SK-N-MC (cell line): Measurements from ENCODE around the gene FAM131C.

Experiments used
- EZH2 ChIP-seq: fragments of 200-600 bp; sonication (generic); IDR thresholded peaks from one replicate; pipeline ENCODE4 v1.6.1; 2017; ENCODE audit warnings: antibody characterized with exemption
- POLR2AphosphoS5 ChIP-seq: IDR thresholded peaks from 2 replicates; pipeline ENCODE4 v1.6.1; 2012; ENCODE audit warnings: mild to moderate bottlenecking, low read depth, low read length, borderline replicate concordance

GRCh38 chr1:16067127-16067768 is 6.2 kb downstream of the FAM131C start:
- TF ChIP-seq POLR2AphosphoS5, result no peak
- TF ChIP-seq EZH2, result no peak
